GM18861 (cell line): ENCODE results near the gene KIFC3.

Experiments
- ATAC-seq: cut with Tn5 transposase; IDR thresholded peaks from one replicate; pipeline ENCODE4 v1.9.1; 2021; ENCODE audit not compliant: unreplicated experiment

KIFC3 gene

DNA sequence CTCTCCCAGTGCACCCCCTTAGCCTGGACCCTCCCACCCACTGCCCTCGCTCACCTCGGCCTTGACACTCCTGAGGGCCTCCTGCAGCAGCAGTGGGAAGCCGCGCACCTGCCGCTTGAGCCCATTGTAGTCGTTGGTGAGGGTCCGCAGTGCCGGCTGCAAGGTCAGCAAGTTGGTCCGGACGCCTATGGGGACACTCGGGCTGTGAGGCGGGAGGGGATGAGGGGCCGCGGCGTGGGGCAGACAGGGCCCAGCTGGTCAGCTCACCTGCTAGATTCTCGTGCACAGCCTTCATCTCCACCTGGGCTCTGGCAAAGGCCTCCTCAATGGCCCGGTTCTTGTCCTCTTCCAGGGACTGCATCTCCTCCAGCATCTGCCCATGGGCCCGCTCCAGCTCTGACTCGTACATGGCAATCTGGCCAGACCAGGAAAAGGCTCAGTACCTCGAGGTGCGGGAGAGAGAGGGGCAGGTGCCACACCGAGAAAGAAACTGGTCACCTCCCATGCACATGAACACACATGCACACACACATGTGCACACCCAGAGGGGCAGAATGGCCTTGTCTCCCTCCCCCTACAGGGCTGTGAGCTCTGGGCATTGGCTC, 32.6 kb downstream of the KIFC3 start:
- no peak for ATAC-seq

DNA sequence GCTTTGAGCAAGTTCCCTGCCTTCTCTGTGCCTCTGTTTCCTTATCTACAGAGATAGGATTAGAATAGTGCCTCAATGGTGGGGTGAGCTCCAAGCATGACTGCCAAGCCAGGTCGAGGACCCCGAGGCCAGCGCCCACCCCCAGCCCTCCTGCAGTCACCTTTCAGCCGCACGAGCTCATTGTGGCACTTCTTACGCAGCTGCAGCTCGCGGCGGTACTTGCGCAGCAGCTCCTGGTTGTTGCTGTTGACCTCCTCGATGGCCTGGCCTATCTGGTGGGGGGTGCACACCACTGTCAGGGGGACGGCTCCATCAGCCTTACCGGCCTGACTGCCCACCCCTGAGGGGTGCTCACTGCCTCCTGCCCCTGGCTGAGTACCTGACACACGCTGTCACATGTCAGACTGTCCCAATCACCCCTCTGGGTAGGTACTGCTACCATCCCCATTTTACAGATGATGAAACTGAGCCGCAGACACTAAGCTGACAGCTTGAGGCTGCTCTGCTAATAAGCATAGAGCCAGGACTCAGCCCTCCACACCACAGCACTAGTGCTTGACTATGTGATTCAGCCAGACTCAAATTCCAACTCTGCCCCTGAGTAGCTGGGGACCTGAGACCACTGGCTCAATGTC, 35.5 kb downstream of the KIFC3 start:
- ATAC-seq = no peak

DNA sequence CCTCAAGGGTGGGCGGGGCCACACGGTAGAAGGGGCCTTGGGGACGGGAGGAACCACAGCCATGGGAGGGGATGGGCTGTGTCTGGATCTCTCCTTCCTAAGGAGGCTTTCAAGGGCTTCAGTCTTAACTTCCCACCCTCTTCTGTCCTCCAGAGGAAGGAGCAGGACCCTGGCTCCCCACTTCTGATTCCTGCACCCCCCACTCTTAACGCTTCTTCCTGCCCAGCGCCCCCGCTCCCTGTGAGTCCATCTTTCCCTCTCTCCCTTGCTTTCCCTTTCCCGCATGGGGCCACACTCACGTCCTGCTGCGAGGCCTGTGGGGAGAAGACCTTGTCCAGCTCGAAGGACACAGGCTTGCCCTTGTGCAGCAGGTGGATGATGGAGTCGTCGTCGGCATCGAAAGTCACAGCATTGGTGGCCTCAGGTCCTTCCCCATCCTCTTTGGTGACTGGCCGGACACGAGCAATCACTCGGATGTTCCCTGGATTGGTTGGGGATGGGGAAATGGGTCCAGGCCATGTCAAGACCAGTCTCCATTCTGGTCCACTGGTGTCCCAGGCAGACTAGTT, 37.0 kb downstream of the KIFC3 start:
- no peak for ATAC-seq

DNA sequence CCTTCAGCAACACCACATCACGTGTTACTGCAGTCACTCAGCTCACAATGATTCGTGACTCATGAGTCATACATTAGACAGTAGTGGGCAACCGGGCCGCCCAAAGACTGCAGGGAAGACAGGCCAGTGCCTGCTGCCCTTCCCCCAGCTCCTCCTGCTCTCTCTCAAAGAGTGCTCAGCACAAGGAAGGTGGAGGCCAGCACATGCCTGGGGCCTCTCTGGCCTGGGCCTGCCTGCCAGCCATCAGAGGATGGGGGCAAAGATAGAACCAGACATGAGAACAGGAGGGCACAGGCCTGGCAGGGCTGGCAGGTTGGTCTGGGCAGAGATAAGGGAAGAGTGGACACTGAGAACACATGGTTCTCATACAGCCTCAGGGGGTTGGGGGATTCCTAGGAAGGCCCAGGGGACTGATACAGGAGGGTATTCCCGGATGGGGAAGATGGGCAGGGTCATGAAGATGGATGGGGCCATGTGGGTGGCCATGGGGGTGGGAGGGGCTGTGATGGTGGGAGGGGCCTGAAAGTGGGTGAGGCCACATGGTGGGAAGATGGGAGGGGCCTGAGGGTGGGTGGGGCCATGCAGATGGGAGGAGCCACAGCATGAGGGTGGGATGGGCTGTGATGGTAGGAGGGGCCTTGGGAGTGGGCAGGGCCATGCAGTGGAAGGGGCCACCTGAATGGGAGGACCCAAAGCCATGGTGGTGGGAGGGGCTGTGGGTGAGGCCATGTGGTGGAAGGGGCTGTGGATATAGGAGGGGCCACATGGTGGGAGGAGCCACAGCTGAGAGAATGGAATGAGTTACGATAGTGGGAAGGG, 37.7 kb downstream of the KIFC3 start:
- ATAC-seq = no peak

DNA sequence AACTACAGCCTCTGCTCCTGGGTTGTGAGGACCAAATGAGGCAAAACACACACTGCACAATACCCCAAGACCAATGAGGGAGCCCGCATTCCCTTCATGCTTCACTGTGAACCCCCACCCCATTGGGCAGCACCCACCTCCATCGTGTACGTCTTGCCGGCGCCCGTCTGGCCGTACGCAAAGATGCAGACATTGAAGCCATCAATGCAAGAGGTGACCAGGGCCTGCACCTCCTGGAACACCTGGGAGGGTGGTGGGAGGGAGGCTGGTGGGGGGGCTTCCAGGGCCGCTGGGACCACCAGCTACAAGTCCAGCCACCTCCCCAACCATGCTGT, 38.3 kb downstream of the KIFC3 start:
- ATAC-seq = no peak

DNA sequence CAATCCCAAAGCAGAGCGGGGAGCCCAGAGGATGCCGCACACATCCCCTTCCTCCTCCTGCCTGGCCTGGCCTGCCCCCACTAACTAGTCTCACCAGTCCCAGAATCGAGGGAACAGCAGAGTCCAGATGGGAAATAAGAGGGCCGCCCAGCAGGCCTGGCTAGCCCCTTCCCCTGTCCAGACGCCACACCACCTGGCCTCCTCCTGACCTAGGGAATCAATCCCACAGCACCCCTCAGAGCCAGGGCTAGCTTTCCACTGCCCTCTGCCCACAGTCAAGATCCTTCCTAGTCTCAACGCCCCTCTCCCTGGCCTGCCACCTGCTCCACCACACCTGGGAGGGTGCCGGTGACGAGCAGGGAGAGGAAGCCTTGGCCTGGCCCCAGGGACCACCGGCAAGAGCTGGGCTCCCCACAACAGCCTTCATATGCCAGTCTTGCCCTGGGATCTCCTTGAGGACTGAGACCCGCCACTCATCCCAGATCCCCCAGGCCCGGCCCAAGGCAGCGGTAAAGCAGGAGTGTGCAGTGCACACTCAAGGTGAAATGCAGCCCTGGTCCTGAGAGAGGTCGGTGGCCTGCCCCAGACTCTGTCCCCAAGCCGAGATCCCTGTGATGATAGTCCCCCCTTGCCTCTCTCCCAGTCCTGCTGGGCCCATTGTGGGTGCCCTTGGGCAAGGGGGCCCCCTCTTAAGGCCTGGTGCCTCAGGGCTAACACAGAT, 38.8 kb downstream of the KIFC3 start:
- ATAC-seq = no peak

DNA sequence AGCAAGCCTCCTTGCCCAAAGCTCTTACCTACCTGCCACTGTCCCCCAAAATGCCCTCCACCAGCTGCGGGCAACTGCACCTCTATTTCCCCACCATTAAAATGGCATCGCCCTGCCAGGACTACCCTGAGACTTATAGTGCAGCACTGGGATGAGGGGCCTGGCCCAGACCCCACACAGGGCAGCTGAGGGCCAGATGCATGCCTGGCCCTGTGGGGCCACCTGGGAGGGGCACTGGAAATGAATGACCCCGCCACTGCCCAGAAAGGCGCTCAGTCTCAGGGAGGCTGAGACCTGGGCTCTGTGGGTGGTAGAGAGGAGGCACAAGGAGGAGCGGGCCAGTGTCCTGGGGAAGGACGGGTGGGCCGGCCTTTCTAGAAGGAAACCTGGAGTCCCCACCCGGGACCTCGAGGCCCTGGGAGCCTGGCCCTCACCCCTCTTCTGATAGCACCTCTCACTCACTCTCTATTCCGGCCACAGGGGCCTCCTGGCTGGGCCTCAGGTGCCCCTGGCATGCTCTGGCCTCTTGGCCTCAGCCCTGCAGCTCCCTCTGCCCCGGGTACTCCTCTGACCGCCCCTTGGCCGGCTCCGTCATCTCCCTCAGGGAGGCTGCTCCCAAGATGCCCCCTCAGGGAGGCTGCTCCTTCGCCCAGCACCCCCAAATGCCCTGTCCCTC, 39.8 kb downstream of the KIFC3 start:
- no peak for ATAC-seq

DNA sequence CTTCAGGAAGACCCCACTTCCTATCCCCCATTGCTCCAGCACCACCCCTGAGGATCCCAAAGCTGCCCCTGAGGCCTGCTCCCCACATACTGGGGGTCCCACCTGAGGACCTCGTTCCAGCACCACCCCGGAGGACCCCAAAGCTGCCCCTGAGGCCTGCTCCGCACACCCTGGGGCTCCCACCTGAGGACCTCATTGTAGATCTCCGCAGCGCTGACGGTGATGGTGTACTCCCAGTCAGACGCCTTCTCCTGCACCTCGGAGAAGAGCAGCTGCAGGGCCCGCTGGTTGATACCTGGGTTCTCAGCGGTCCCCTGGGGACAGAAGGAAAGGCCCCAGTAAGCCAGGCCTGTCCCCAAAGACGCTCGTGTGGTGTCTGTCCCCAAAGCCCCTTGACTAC, 40.3 kb downstream of the KIFC3 start:
- ATAC-seq = no peak

DNA sequence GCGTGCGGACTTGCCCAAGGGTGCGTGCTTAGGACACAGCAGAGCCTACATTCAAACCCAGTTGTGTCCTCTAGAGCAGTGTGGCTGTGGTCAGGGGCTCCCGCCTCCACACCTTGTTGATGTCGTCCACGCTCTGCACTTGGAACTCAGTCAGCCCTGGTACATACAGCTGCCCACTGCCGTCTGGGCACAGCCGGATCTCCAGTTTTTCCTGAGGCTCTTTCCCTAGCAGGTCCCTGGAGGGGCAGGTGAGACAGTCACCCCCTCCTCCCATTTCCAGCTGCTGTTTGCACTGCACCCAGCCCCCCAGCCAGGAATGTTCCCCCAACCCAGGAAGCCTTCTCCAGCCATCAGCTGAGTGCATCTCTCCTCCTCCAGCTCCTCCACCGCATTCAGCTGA, 41.0 kb downstream of the KIFC3 start:
- no peak for ATAC-seq

DNA sequence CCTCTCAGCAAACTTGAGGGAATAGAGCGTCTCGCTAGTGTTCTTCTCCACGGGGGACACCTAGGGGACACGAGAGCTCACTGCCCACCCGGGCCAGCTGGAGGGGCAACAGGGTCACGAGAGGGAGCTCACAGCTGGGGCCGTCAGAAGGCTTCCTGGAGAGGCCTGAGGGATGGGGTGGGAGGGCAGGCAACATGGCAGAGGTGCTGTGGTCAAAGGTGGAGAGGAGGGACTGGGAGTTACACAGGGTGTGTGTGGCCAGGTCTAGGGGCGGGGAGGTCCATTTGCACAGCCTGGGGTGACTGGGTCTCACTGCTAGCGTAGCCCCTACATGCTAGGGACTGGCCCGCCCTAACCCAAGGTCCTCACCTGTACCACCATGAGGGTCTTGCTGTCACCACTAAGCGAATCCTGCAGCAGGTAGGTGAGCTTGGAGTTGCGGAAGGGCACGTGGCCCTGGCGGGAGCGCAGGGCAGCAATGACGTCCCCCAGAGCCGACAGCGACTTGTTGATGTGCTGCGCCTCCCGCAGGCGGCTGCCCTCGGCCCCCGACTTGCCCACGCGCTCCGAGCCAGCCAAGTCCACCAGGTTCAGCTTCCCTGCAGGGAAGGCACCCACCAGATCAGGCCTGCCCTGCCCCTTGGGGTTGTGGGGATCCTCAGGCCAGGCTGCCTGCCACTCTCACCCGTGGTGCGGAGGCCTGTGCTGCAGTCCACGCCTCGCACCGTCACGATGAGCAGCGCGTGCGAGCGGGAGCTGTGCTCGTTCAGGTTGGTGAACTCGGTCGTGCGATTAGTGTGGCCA, 41.7 kb downstream of the KIFC3 start:
- no peak for ATAC-seq

DNA sequence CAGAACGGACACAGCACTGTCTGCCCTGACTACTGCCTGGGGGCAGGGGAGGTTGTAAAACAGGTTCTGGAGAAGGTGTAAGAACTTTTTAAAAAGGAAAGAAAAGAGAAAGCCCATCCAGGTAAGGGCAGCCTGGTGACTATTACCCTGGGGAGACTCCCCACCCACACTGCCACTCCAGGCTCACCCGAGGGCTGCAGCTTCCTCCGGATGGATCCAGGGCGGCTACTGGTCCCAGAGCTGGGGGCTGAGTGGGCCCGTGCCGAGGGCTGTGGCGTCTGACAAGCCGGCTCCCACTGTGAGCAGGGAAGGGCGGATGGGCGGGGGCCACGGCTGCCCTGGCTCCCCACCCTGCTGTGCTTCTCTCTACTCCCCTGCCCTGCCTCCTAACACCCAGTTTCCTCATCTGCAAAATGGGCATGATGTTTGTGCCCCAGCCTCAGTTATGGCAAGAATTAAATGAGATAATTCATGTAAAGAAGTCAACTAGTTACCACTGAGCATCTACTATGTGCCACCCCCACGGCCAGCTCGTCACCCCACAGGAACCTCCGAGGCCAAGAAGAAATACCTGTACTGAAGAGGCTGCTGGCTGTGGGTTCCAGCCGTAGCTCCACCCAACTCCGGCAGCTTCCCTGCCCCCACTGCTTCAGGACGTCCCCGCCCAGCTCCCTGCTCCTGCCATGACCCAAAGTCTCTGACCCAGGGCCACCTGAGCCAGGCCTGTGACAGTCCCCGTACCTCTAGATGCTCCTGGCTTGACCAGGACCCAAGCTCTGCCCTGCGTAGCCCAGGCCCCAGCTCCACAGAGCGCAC, 42.5 kb downstream of the KIFC3 start:
- no peak for ATAC-seq

DNA sequence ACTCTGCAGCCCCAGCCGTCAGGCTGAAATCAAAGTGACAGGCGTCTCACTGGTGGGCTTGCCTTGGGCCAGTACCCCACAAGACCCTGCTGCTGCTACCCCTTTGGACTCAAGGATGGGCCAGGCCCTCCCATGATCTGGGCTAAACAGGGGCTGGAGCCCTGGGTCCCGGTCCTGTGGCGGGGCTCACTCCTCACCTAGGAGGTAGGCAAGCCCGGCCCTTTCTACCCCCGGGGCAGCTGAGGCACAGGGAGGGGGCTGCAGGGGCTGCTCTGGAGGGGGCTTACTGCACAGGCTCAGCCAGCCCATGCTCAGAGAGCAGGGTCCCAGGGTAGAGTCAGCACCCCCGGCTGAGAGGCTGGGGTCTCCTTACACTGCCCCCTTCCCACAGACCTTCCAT, 43.2 kb downstream of the KIFC3 start:
- no peak for ATAC-seq

DNA sequence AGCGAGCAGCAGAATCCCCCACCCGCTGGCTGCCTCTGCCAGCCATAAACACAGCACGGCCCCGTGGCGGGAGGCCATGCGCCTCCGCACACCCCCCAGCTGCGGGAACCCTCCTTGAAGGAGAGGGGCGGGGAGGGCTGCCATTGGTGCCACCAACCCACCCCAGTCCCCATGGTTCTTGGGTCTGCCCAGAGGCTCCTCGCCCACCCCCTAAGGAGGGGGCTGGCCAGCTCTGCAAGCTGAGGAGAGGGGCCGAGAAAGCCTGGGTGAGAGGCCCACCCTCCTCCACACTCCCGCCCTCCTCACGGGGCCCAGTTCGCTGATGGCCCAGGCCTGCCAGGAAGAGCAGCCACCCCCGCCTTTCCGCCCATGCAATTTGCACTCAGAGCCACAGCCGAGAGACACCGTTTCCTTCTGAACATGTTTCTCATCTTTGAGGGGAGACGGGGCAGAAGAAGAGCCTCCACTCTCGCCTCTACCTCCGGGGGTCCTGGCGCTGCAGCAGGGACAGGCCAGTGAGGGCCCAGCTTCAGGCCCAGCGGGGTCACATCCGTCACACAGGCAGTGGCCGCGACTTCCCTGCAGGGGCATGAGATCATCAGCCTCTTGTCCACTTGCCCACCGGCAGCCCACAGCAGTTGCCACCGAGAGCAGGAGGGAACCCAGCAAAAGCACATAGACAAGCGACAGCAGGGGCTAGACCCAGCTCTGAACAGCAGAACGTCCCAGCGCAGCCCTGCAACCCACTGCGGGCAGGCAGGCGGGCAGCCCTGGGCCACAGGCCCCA, 43.8 kb downstream of the KIFC3 start:
- no peak for ATAC-seq

DNA sequence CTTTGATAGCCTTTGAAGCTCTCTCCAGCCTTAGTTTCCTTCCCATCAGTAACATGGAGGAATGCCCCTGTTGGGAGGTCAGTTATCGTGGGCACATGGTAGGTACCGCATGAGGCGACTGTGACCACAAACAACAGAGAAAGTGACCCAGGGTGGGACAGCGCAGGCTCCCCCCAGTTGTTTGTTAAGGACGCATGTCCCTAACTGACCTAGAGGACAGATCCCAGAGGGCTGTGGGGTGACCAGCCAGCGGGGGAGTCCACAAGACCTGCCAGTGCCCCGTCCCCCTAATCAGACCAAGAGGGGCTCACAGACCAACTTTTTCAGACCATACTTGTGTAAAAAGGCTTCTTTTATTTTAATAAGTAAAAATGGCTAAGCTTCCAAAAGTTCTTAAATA, 44.4 kb downstream of the KIFC3 start:
- no peak for ATAC-seq

DNA sequence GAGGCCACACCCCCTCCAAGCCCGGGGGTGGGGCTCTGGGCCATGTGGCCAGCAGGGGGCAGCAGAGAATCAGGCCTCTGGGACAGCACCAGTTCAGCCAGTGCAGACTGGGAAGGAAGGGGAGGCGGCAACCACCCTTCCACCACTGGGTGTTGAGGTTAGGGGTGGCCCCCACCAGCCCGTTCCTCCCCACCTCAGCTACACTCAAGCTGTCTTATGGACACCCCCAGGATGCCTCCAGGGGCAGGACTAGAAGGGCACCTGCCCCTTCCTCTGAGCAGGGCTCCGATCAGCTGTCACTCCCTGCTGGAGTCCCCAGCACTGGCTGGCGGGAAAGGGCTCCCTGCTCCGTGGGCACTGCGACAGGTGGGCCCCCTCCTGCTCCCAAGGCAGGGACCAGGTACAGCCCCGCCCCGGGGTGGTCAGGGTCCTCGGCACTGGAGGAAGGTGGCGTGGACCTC, 44.9 kb downstream of the KIFC3 start:
- ATAC-seq = peak; percentile 82

DNA sequence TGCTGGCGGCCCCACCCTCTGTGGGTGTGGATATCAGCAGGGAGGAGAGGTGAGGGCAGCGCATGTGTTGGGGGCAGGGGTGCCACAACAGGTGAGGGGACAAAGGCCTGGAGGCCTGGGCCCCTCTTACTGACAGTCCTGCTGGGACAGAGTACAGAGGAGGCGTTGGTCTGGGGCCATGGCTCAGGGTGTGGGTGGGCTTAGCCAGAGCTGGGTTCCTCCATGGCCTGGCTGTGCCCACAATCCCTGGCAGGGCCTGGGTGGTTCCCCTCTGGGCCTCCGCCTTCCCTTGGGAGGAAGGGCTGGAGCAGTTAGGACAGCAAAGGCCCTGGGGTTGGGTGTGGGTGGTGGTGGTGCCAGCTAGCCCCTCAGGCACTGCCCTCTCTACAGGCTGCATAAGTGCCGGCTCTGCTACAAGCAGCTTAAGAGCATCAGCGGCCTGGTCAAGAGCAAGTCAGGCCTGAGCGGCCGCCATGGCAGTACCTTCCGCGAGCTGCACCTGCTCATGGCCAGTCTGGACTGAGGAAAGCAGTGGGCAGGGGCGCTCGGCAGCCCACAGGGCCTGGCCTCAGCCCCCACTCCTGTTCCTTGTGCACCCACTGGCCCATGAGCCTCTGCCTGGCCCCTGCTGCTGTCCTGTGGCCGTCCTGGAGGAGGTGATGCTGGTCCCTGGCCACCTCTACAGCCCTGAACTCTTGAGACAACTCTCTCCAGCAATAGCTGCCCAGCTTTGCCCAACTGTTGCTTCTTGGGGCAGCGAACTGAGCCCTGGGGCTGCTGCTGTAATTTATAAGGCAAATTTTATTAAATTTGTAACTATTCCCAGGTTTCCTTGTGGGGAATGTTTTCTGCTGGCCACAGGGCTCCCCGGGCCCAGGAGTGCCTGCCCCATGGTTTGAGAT, 45.6 kb downstream of the KIFC3 start:
- ATAC-seq = no peak

DNA sequence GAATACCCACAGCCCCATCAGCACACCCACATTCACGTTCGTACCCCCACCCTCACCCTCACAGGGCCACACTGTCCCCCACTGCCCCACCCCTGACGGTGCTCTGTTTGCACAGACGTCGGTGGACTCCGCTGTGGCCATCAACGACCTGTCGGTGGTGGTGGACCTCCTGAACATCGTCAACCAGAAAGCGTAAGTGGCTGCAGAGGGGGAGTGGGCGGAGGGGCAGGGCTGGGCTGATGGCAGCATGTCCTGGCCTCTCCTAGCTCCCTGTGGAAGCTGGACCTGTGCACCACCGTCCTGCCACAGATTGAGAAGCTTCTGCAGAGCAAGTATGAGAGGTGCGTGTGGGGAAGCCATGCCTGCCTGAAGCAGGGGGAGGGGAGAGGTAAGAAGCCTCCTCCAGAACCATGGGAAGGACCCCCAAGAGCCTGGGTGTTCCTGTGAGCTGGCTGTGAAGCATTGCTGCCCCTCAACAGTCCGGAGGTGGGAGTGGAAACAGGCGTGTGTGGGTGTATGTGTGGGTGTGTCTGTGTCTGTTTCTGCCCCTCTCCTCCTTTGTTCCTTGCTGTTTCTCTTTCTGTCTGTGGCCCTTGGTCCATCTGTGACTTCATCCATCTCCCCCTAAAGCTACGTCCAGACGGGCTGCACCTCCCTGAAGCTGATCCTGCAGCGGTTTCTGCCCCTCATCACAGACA, 46.4 kb downstream of the KIFC3 start:
- ATAC-seq = no peak
